Left lung (tissue), 10 donors: ENCODE measurements around the gene SLC9C1. TPM values are rescaled to one million over a fixed set of nuclear protein-coding genes. Genes with fewer than 3 reads are reported as not detected.

ENCODE experiments used
- ATAC-seq: fragments of 200-7000 bp; cut with Tn5 transposase; one replicate; pipeline ENCODE4 v1.9.1; 2020; ENCODE audit warnings: moderate library complexity
- DNase-seq, 4 donors: peaks; one replicate each; pipeline ENCODE4 v3.0.0-alpha.2; 2013 to 2020
- H3K27ac ChIP-seq, 2 donors: fragments of 200-600 bp; sonication (generic) in 1 of 2; one replicate each; pipeline versions ENCODE4 v1.5.0 to v1.8.0; 2020 to 2021
- H3K27me3 ChIP-seq, 2 donors: fragments of 200-600 bp; sonication (generic) in 1 of 2; one replicate each; pipeline versions ENCODE4 v1.5.0 to v1.8.0; 2020 to 2021
- H3K36me3 ChIP-seq, 2 donors: fragments of 200-600 bp; sonication (generic) in 1 of 2; one replicate each; pipeline versions ENCODE4 v1.5.0 to v1.8.0; 2020 to 2021
- H3K4me1 ChIP-seq, 2 donors: fragments of 200-600 bp; one replicate each; pipeline ENCODE4 v1.8.0; 2021
- H3K4me3 ChIP-seq, 2 donors: fragments of 200-600 bp; sonication (generic) in 1 of 2; one replicate each; pipeline versions ENCODE4 v1.5.0 to v1.8.0; 2020 to 2021; ENCODE audit warnings: mild to moderate bottlenecking in 1 of 2
- H3K9me3 ChIP-seq, 2 donors: fragments of 200-600 bp; sonication (generic) in 1 of 2; one replicate each; pipeline versions ENCODE4 v1.5.0 to v1.8.0; 2020 to 2021
- CTCF ChIP-seq, 2 donors: fragments of 200-600 bp; sonication (generic) in 1 of 2; IDR thresholded peaks; one replicate each; pipeline versions ENCODE4 v1.5.0 to v1.8.0; 2021; ENCODE audit warnings: antibody characterized with exemption in 2 of 2
- intact Hi-C, 2 donors: fragments of 100-400 bp; cut with DNase I; formaldehyde crosslinking; loops; one replicate each; pipeline versions ENCODE4 v1.11.2 to v1.14.2; 2022
- polyA plus RNA-seq, 6 donors: library from polyadenylated mRNA; unstranded; fragments of 120-200 nt; gene quantifications; one replicate each; pipeline ENCODE4 v1.2.1, GENCODE V29; 2013; ENCODE audit not compliant: insufficient read length in 6 of 6
- total RNA-seq, 2 donors: library from RNA; stranded (reverse); fragmentation: NEBNext Ultra II Directional; extraction: Animal tissue kit (Norgen Biotek cat#: 25700); gene quantifications; one replicate each; pipeline ENCODE4 v1.2.1, GENCODE V29; 2021
- donor health status: DM: no; HTN: yes; CAD: no.
- donor health status: DM: no; HTN: no; CAD: no.

Gene SLC9C1
- total and polyA plus RNA-seq, 8 donors: 0.20 to 1.3 (median 0.61) TPM; not detected in 1

- Histone ChIP-seq H3K9me3 (peaks cover 0 to 9% of the 10 kb centered on the region in 2 donors), H3K4me1 (peaks cover 0 to 8% of the 10 kb centered on the region in 2 donors), H3K36me3 (no peaks in the 10 kb centered on the region), H3K27me3 (no peaks in the 10 kb centered on the region), H3K4me3 (no peak overlapping the region), H3K27ac (no peak overlapping the region)
- no peak for DNase-seq
- intact Hi-C loops: no loop called here
- TF ChIP-seq CTCF (IDR thresholded peaks at IDR 0.05): no peak
- peak; percentile 14 for ATAC-seq
These were observed 25.7 kb upstream of the SLC9C1 start for GRCh38 chr3:112319516-112320276.

GRCh38 chr3:112315791-112316190 is 21.8 kb upstream of the SLC9C1 start:
- ATAC-seq (no peak), DNase-seq (no peak)
- Histone ChIP-seq H3K36me3 (no peaks in the 10 kb centered on the region), H3K9me3 (peaks cover 0 to 9% of the 10 kb centered on the region in 2 donors), H3K27ac (no peak overlapping the region), H3K27me3 (no peaks in the 10 kb centered on the region), H3K4me1 (peaks cover 0 to 8% of the 10 kb centered on the region in 2 donors), H3K4me3 (no peak overlapping the region)
- TF ChIP-seq CTCF (IDR thresholded peaks at IDR 0.05): no peak
- intact Hi-C loops: no loop called here

GRCh38 chr3:112314649-112315048 is 20.6 kb upstream of the SLC9C1 start:
- H3K4me3 ChIP-seq: no peak overlapping the region
- no peak for TF ChIP-seq CTCF (IDR thresholded peaks at IDR 0.05)
- H3K9me3 ChIP-seq: peaks cover 0 to 9% of the 10 kb centered on the region in 2 donors
- H3K36me3 ChIP-seq: no peaks in the 10 kb centered on the region
- ATAC-seq: no peak
- peaks cover 0 to 3% of the 10 kb centered on the region in 2 donors for H3K4me1 ChIP-seq
- intact Hi-C loops: no loop called here
- no peak for DNase-seq
- H3K27ac ChIP-seq: no peak overlapping the region
- no peaks in the 10 kb centered on the region for H3K27me3 ChIP-seq

- Histone ChIP-seq H3K27ac (no peak overlapping the region), H3K4me1 (peaks cover 0 to 10% of the 10 kb centered on the region in 2 donors), H3K4me3 (no peak overlapping the region), H3K9me3 (no peaks in the 10 kb centered on the region), H3K27me3 (no peaks in the 10 kb centered on the region), H3K36me3 (no peaks in the 10 kb centered on the region)
- ATAC-seq: peak; percentile 65
- intact Hi-C loops: no loop called here
- no peak for TF ChIP-seq CTCF (IDR thresholded peaks at IDR 0.05)
- peak in 1 of 4 donors; percentile 60 for DNase-seq
These were observed 14.3 kb upstream of the SLC9C1 start for GRCh38 chr3:112308151-112308911.

- peaks cover 0 to 18% of the 10 kb centered on the region in 2 donors for H3K4me1 ChIP-seq
- H3K27ac ChIP-seq: no peak overlapping the region
- intact Hi-C loops: no loop called here
- no peaks in the 10 kb centered on the region for H3K27me3 ChIP-seq
- no peak for TF ChIP-seq CTCF (IDR thresholded peaks at IDR 0.05)
- H3K4me3 ChIP-seq: no peak overlapping the region
- DNase-seq: no peak
- H3K36me3 ChIP-seq: no peaks in the 10 kb centered on the region
- ATAC-seq: peak; percentile 33
- H3K9me3 ChIP-seq: no peaks in the 10 kb centered on the region
These were observed 13.5 kb upstream of the SLC9C1 start for GRCh38 chr3:112307557-112307956.
